Ovary (tissue), 3 donors: ENCODE measurements around the gene SYNCRIP.

Experiments
- CTCF ChIP-seq, 3 donors: fragments of 450-650 bp in 2 of 3; fragments of 200-600 bp in 1 of 3; IDR thresholded peaks; one replicate each; pipeline versions ENCODE4 v1.5.1 to v1.8.0; 2016 to 2022; ENCODE audit warnings: antibody characterized with exemption in 3 of 3, mild to moderate bottlenecking in 1 of 3
- EP300 ChIP-seq: sonication (generic); formaldehyde crosslinking; IDR thresholded peaks from one replicate; pipeline ENCODE4 v1.6.1; 2017; ENCODE audit warnings: antibody characterized with exemption
- donor health status: DM: no; HTN: no; CAD: no.

GRCh38 chr6:85672623-85673022 lies 29.9 kb upstream of the SYNCRIP start:
- TF ChIP-seq CTCF (IDR thresholded peaks at IDR 0.05) (no peak), EP300 (no peak)
